HepG2 (cell line): ENCODE data around the gene KIF25. TPM values are rescaled to one million over a fixed set of nuclear protein-coding genes. Genes with fewer than 3 reads are reported as not detected.

Source experiments
- ATAC-seq: fragments of 200-7000 bp; cut with Tn5 transposase; 3 replicates; pipeline ENCODE4 v1.9.1; 2020; ENCODE audit warnings: mild to moderate bottlenecking, moderate library complexity
- BruUV-seq: library from RNA; stranded (reverse); fragments of 400-500 nt; replicated peaks from 2 replicates; lab custom pipeline; 2021; lab: Mats Ljungman, UMichigan
- CTCF ChIA-PET: fragments of 300-600 bp; formaldehyde crosslinking; extraction: SDS; loops from one replicate; lab custom pipeline; 2021; ENCODE audit warnings: low total read pairs, inconsistent platforms, low intra/inter-chr PET ratio; lab: Yijun Ruan, JAX
- POLR2A ChIA-PET: fragments of 350-600 bp; sonication (Branson Sonifier 250); formaldehyde crosslinking; loops from one replicate; lab custom pipeline; 2020; ENCODE audit warnings: antibody characterized with exemption, inconsistent platforms; lab: Yijun Ruan, JAX
- DNase-seq: peaks from one replicate; pipeline ENCODE4 v3.0.0-alpha.2; 2015; ENCODE audit warnings: low spot score
- FAIRE-seq: peaks from 3 replicates; lab custom pipeline; 2011; peaks lifted over from hg19 to GRCh38; lab: Jason Lieb, UNC
- H2AFZ ChIP-seq: one replicate; pipeline ENCODE4 v1.6.1; 2011; ENCODE audit warnings: low read length, inconsistent platforms
- H3K27ac ChIP-seq: fragments of 300-600 bp; 3 replicates; pipeline ENCODE4 v1.8.0; 2011; ENCODE audit warnings: mixed run types, mild to moderate bottlenecking, mixed read lengths, low read length, inconsistent platforms; ENCODE audit not compliant: insufficient read depth; ENCODE audit errors: extremely low read length
- H3K27me3 ChIP-seq, 2 experiments: fragments of 200-600 bp in 1 of 2; 2 replicates in 1 of 2; 3 replicates in 1 of 2; pipeline versions ENCODE4 v1.6.0 to v1.8.0; 2011; ENCODE audit warnings: low read length in 2 of 2, mild to moderate bottlenecking in 2 of 2, moderate library complexity in 2 of 2, inconsistent platforms in 1 of 2; ENCODE audit not compliant: insufficient read depth in 2 of 2, control insufficient read depth in 1 of 2
- H3K36me3 ChIP-seq, 2 experiments: fragments of 200-600 bp in 1 of 2; replicated peaks in 1 of 2; 2 replicates in 1 of 2; 3 replicates in 1 of 2; pipeline versions ENCODE4 v1.5.1 to v1.8.0; 2011; ENCODE audit warnings: low read length in 2 of 2, inconsistent platforms in 1 of 2; ENCODE audit not compliant: insufficient read depth in 2 of 2, control insufficient read depth in 1 of 2
- H3K4me1 ChIP-seq: 2 replicates; pipeline ENCODE4 v1.5.1; 2012; ENCODE audit warnings: low read length, inconsistent platforms; ENCODE audit not compliant: insufficient read depth
- H3K4me2 ChIP-seq: 2 replicates; pipeline ENCODE4 v1.6.0; 2011; ENCODE audit warnings: low read depth, low read length, inconsistent platforms
- H3K4me3 ChIP-seq, 3 experiments: fragments of 200-600 bp in 1 of 3; sonication (generic), shearing (Covaris generic) in 1 of 3; replicated peaks in 1 of 3; 2 replicates each; pipeline ENCODE4 v1.5.1; 2011 to 2016; ENCODE audit warnings: low read length in 3 of 3, inconsistent platforms in 2 of 3, low read depth in 2 of 3, mild to moderate bottlenecking in 2 of 3, control low read depth in 1 of 3, mixed read lengths in 1 of 3; ENCODE audit not compliant: insufficient read depth in 1 of 3
- H3K79me2 ChIP-seq: one replicate; pipeline ENCODE4 v1.6.1; 2011; ENCODE audit warnings: low read length, inconsistent platforms; ENCODE audit not compliant: insufficient read depth
- H3K9ac ChIP-seq: 2 replicates; pipeline ENCODE4 v1.6.0; 2011; ENCODE audit warnings: mild to moderate bottlenecking, low read depth, low read length, inconsistent platforms; ENCODE audit not compliant: insufficient read depth
- H3K9me3 ChIP-seq: 2 replicates; pipeline ENCODE4 v1.5.1; 2012; ENCODE audit warnings: mild to moderate bottlenecking, low read length
- H4K20me1 ChIP-seq: 2 replicates; pipeline ENCODE4 v1.6.0; 2011; ENCODE audit warnings: inconsistent platforms, mild to moderate bottlenecking, low read length, moderate library complexity; ENCODE audit not compliant: insufficient read depth
- CREBL2 ChIP-seq: sonication (generic); formaldehyde crosslinking; IDR thresholded peaks from 2 replicates; pipeline ENCODE4 v1.8.1; 2023; ENCODE audit warnings: missing genetic modification reagents, mild to moderate bottlenecking, borderline replicate concordance
- EHMT2 ChIP-seq: fragments of 200-600 bp; sonication (generic); IDR thresholded peaks from 2 replicates; pipeline ENCODE4 v1.7.0; 2017; ENCODE audit warnings: antibody characterized with exemption, low read depth, low read length, borderline replicate concordance
- HMGXB4 ChIP-seq, 2 experiments: sonication (generic) in 1 of 2; formaldehyde crosslinking in 1 of 2; IDR thresholded peaks; 2 replicates each; pipeline versions ENCODE4 v1.4.0 to v1.6.1; 2018 to 2020; ENCODE audit warnings: missing genetic modification reagents in 2 of 2, borderline replicate concordance in 1 of 2, low read depth in 1 of 2, mild to moderate bottlenecking in 1 of 2, missing biosample characterization in 1 of 2
- MIXL1 ChIP-seq: IDR thresholded peaks from 2 replicates; pipeline ENCODE4 v1.6.1; 2016
- POLR2G ChIP-seq: fragments of 200-400 bp; formaldehyde crosslinking; IDR thresholded peaks from 2 replicates; pipeline ENCODE4 v1.6.1; 2018; ENCODE audit warnings: mild to moderate bottlenecking, low read depth, low read length, moderate library complexity
- SIX4 ChIP-seq: sonication (generic); formaldehyde crosslinking; IDR thresholded peaks from 2 replicates; pipeline ENCODE4 v1.4.0; 2020; ENCODE audit warnings: missing genetic modification reagents
- ZBTB4 ChIP-seq: sonication (generic); formaldehyde crosslinking; IDR thresholded peaks from 2 replicates; pipeline ENCODE4 v1.4.0; 2020; ENCODE audit warnings: missing genetic modification reagents, mild to moderate bottlenecking, borderline replicate concordance
- ZKSCAN5 ChIP-seq: sonication (generic); formaldehyde crosslinking; IDR thresholded peaks from 2 replicates; pipeline ENCODE4 v1.5.1; 2020; ENCODE audit warnings: mild to moderate bottlenecking, missing genetic modification reagents
- ZNF432 ChIP-seq: sonication (generic); formaldehyde crosslinking; IDR thresholded peaks from 2 replicates; pipeline ENCODE4 v1.5.0; 2020; ENCODE audit warnings: missing genetic modification reagents, mild to moderate bottlenecking, borderline replicate concordance
- ZNF550 ChIP-seq: sonication (generic); formaldehyde crosslinking; IDR thresholded peaks from 2 replicates; pipeline ENCODE4 v1.4.0; 2020; ENCODE audit warnings: mild to moderate bottlenecking, missing genetic modification reagents, borderline replicate concordance
- ZNF580 ChIP-seq: IDR thresholded peaks from 2 replicates; pipeline ENCODE4 v1.6.1; 2016; ENCODE audit warnings: low read depth, borderline replicate concordance
- ZNF737 ChIP-seq: sonication (generic); formaldehyde crosslinking; IDR thresholded peaks from 2 replicates; pipeline ENCODE4 v1.5.0; 2020; ENCODE audit warnings: missing genetic modification reagents, mild to moderate bottlenecking, borderline replicate concordance
- WGBS: methylation state at CpG from one replicate; pipeline ENCODE4 v1.1.6; 2017; ENCODE audit warnings: low lambda C conversion rate; 5-methylcytosine and 5-hydroxymethylcytosine counted together
- in situ Hi-C: cut with HindIII; loops from 2 replicates; pipeline ENCODE4 v1.10.0; 2017; ENCODE audit warnings: low pct_unique_long_range_greater_than_20kb; ENCODE audit not compliant: extremely low pct_ligation_motif_present
- intact Hi-C: fragments of 100-400 bp; cut with micrococcal nuclease; formaldehyde crosslinking; loops from one replicate; pipeline ENCODE4 v1.10.0; 2022; ENCODE audit not compliant: unreplicated experiment
- polyA plus RNA-seq, 8 experiments: library from polyadenylated mRNA; depleted of rRNA in 3 of 8; stranded (reverse) in 7 of 8; unstranded in 1 of 8; fragments of >200 nt; fragmentation: Illumina TruSeq in 4 of 8; extraction: Trizol in 4 of 8; gene quantifications; 2 replicates each; pipeline versions ENCODE4 v1.2.1 to v1.2.3, GENCODE V29; 2011 to 2016; ENCODE audit warnings: low read depth in 4 of 8, missing spikeins in 1 of 8, mixed read lengths in 1 of 8; ENCODE audit not compliant: insufficient read depth in 1 of 8
- total RNA-seq, 5 experiments: library from RNA; depleted of rRNA; stranded (reverse); fragments of >200 nt; fragmentation: Illumina TruSeq; extraction: Trizol; gene quantifications; 2 replicates each; pipeline ENCODE4 v1.2.3, GENCODE V29; 2016; ENCODE audit warnings: low read depth in 1 of 5

The KIF25 gene
- total and polyA plus RNA-seq, 2 of the 13 experiments (the other 11 are each of a cell fraction or from before 2014, with no cell fraction given) = not detected

- POLR2A ChIA-PET = no interaction called here
- H3K4me3 ChIP-seq = no peak overlapping the region
- no peaks in the 10 kb centered on the region for H3K79me2 ChIP-seq
- no peaks in the 10 kb centered on the region for H4K20me1 ChIP-seq
- CTCF ChIA-PET = no interaction called here
- no peak overlapping the region for H3K4me2 ChIP-seq
- H3K27me3 ChIP-seq = peaks cover 2 to 43% of the 10 kb centered on the region in 2 experiments; a peak in 3 of 5 replicates
- H2AFZ ChIP-seq = no peak overlapping the region
- no peaks in the 10 kb centered on the region for H3K36me3 ChIP-seq
- H3K9ac ChIP-seq = no peak overlapping the region
- no peak for FAIRE-seq
- H3K4me1 ChIP-seq = no peaks in the 10 kb centered on the region
- no TSS peak for BruUV-seq
- no peak overlapping the region for H3K27ac ChIP-seq
- TF ChIP-seq ZNF737 (CRISPR knock-in tag) = no peak
- TF ChIP-seq HMGXB4 (CRISPR knock-in tag; IDR thresholded peaks at IDR 0.05; ENCODE audit: borderline replicate concordance in 1 of 2, low read depth in 1 of 2) = no peak
- no peak for TF ChIP-seq MIXL1 (CRISPR knock-in tag)
- no peak for TF ChIP-seq EHMT2
- no peak for TF ChIP-seq SIX4
- TF ChIP-seq ZNF550 = no peak
- no peak for TF ChIP-seq ZKSCAN5 (CRISPR knock-in tag)
- no peak for TF ChIP-seq ZBTB4 (CRISPR knock-in tag)
- TF ChIP-seq POLR2G = no peak
- TF ChIP-seq CREBL2 (CRISPR knock-in tag) = no peak
- no peak for TF ChIP-seq ZNF580 (CRISPR knock-in tag)
- TF ChIP-seq ZNF432 (CRISPR knock-in tag) = no peak
- TF ChIP-seq, all 625 proteins: peak for 0
- WGBS = 44% methylated on average over 11 of the region's 11 CpGs
- no peaks in the 10 kb centered on the region for H3K9me3 ChIP-seq
- intact Hi-C loops = no loop called here
- DNase-seq (no peak), ATAC-seq (no peak)
- in situ Hi-C loops = no loop called here
Measured at GRCh38 chr6:167993831-167994230, 3.6 kb upstream of the KIF25 start.
